GOT3 (cell line): Measurements from ENCODE around the gene TNS2.

Experiments
- DNase-seq: peaks from one replicate; lab custom pipeline; 2025; ENCODE audit warnings: mixed read lengths; lab: John Stamatoyannopoulos, UW

Gene TNS2

GRCh38 chr12:53042607-53043454 is 7.0 kb upstream of the TNS2 start:
- DNase-seq, result no peak

- DNase-seq, result no peak
Observed at GRCh38 chr12:53044052-53044581, 5.7 kb upstream of the TNS2 start.

DNA sequence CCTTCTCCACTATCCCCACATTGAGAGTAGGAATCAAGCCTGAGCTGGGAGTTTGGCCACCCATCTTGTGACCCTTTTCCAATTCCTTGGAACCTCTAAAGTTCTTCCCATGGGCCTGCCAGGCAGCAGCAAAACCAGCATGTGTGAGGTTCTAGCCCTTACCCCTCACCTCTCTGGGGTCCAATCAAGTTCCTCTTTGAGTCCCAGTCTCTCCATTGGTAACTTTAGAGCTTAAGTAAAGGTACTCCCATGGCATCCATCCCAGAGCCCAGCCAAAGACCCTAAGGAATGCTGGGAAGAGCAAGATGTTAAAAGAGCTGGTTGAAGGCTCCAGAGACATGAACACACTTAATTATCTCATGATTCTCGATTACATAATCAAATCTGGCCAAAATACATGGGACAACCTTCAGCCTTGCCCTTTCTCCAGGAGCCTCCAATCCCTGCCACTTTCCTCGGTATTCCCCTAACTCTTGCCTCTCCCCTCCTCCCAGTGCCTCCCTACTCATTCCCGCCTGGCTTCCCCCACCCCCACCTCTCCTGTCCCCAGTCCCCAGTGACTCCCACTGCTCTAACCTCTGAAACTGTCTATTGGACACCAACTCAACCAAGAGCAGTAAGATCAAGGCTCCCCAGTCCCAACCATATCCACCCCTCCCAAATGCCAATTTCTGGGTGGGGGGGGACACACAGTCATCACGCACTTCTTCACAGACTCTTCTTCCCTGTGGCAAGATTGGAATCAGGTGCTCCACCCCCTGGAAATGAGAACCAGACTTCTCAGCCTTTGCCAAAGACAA is 4.8 kb upstream of the TNS2 start:
- DNase-seq, result no peak

GRCh38 chr12:53045696-53046045 is 4.2 kb upstream of the TNS2 start:
- DNase-seq, result no peak

- DNase-seq, result no peak
Observed at GRCh38 chr12:53046655-53047220, 3.1 kb upstream of the TNS2 start.

DNA sequence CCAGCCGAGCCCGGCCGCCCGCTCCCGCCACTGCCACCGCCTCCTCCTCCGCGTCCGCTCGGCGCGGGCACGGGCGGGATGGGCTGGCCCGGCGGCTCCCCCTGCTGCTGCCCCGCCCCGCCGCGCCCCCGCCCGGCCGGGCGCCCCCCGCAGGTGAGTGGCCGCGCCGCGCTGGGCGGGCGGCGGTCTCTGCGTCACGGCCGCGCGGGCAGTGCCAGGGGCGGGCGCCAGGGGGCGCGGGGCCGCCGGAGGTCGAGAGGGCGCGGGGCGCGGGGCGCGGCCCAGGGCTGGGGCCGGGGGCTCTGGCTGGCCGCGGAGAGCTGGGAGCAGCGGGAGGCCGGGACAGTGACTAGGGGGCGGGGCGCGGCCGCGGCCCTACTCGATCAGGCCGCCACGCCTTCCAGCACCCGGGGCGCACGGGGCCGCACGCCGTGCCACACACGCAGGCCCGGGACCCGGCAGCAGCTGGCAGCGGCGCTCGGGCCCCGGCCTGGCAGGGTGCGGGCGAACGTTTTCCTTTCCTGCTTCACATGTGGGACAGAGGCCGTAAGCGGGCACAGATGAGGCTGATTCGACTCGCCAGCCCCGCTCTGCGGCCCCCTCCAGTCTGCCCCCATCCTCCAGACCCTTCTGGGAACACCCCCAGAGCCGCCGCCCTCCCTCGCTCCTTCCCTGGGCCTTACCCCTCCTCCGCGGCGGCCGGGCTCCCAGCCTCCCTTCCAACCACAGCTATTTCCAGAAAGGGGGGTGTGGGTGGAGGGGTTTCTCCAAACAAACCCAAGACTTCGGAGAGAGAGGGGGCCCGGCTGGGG is 2.4 kb upstream of the TNS2 start:
- no peak for DNase-seq

DNA sequence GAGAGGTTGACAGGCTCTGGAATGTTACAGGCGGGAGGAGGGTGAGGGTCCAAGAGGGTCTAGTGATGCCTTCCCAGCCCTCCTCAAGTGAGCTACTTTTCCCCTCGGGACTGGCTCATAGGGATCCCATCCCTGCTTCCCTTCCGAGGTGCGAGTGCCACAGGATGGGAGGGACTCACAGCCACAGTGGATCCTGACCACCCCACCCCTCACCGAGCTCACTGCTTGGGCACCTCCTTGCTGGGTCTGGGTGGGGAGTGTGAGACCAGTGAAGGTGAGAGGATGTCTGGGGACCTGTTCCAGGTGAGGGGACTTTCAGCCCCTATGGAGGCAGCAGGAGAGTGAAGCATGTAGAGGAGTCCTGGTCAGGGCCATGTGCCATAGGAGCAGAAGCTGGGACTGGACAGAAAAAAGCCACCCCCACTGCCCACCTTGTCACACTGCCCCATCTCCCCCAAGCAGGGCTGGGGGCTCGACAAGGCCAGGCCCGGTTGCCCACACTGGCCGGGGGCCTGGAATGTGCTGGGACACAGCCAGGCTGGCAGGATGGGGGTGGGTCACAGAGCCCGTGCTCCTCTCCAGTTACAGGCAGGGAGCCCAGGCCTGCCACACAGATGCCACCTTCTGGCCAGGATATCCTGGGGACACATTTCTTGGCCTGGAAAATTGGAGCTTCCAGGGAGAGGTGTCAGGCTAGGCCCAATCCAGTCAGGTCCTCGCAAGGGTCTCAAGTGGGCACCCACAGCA is 1.7 kb upstream of the TNS2 start:
- DNase-seq, result no peak

- DNase-seq, result no peak
Observed at GRCh38 chr12:53048780-53049401, 974 bp upstream of the TNS2 start.

DNA sequence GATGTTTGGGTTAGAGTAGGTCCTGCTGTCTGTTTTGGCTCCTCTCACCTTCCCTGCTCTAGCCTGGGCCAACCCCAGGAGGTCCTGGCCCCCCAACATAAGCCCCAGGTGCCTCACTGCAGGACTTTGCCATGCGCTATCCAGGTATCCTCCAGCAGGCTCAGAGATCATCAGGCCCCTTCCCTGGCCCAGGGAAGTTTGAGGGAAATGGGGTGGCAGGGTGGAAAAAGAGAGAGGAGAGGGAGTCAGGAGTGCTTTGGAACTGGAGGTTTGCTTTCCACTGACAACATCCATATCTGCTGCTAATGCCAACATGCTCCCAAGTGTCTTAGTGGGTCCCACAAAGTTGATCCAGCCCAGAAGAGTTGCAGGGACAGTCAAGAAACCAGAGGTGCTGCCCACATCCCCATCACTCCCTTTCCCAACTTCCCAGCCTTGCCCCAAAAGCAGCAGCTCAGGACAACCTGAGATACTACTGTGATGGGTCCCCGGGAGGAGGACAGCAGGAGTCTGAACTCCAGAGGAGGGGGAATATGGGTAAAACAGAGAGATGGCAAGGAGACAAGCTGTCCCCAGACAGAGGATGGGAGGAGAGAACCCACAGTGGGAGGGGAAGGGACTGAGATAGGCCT is 677 bp downstream of the TNS2 start:
- DNase-seq, result no peak

DNA sequence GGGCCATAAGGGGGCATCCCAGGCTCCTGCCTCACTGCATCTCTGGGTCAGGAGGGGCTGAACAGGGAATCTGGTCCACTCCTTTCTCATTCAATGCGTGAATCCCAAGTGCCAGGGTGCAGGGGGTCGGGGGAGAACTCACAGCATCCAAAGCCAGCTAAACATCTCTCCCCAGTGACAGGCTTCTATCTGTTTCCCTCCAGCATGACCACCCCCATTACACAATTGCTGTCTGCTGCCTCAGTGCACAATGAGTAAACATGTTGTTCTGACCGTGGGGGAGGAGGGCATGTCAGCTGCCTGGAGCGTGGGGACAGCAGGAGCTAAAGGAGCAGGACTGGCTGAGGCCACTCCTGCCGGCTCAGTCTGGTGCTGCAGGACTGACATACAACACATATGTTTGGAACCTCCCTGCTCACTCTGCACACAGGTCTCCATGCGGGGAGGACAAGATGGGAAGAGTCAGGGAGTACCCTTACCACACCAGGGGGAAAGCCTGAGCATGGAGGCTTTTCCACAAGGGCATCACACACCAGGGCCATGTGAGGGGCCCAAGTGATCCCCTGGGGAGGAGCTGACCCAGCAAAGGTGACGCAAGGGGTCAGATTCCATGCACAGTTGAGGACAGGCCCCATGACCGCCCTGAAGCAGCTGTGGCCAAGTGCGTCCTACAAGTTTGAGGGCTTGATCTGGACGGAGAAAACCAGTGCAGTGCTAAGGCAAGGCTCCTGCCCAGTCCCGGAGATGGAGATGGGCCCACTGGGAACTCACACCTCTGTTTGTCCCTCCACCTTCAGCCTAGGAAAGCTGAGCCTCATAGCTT is 1.4 kb downstream of the TNS2 start:
- DNase-seq, result no peak

GRCh38 chr12:53051881-53052412 is 2.1 kb downstream of the TNS2 start:
- DNase-seq, result no peak

DNA sequence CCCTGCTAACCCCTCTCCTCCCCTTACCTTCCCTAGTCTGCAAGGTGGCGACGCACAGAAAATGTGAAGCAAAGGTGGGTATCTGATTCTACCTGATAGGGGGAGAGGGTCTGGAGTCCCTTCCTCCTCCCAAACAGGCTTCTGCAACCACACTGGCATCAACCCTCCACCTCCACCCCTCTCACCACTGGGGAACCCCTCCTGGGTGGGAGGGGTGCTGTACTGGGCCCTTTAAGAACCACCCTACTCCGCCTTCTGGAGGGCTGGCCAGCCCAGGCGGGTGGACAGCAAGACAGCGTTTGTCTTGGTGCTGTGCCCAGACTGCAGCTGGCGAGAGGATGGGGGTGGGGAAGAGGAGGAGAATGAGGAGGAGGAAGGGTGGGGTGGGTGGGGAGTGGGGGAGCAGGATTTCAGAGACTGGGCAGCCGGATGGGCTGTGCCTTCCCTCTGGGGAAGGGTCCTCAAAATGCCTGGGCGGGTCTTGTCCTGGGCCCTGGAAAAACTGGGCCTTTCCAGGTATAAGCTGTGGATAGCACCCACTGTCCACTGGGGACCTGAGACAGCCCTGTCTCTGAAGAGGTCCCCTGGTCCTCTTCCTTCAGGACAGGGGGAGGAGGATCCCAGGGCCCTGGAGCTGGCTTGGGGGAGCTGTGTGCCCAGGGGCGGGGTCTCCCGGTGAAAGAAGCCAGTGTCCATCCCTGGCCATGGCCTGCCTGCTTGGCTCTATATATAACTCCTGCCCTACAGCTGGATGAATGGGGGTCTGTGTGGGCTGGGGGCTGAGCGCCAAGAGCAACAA is 2.8 kb downstream of the TNS2 start:
- no peak for DNase-seq

- DNase-seq, result no peak
Observed at GRCh38 chr12:53053218-53054111, 3.6 kb downstream of the TNS2 start.

DNA sequence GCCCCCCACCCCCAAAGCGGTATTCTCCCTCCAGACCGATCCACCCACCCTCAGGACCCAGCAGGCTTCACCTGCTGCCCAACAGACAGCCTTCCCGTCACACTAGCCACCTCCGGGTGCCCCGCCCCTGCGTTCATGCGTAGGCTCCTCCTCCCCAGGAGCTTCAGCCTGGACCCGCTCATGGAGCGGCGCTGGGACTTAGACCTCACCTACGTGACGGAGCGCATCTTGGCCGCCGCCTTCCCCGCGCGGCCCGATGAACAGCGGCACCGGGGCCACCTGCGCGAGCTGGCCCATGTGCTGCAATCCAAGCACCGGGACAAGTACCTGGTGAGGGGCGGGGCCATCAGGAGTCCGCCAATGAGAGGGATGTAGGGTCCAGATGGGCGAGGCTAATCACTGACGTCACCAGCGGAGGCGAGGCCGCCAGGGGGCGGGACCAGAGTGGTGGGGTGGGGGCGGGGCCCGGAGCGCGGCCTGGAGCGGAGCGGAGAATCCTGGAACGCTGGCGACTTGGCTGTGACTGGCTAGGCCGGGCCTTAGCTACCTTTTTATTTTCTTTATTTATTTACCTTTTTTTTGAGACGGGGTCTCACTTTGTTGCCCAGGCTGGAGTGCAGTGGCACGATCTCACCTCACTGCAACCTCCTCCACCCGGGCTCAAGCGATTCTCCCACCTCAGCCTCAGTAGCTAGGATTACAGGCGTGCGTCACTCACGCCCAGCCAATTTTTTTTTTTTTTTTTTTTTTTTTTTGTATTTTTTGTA is 4.4 kb downstream of the TNS2 start:
- DNase-seq, result no peak

- no peak for DNase-seq
Observed at GRCh38 chr12:53055471-53056266, 5.8 kb downstream of the TNS2 start.

GRCh38 chr12:53056296-53056695 is 6.4 kb downstream of the TNS2 start:
- no peak for DNase-seq
